Endometrium (tissue), 2 donors: ENCODE measurements around the gene FEM1C.

Experiments used
- FAIRE-seq: peaks from 2 replicates; lab custom pipeline; 2012; peaks lifted over from hg19 to GRCh38; lab: Jason Lieb, UNC
- donor health status: control.
- donor health status: control.

The FEM1C gene

DNA sequence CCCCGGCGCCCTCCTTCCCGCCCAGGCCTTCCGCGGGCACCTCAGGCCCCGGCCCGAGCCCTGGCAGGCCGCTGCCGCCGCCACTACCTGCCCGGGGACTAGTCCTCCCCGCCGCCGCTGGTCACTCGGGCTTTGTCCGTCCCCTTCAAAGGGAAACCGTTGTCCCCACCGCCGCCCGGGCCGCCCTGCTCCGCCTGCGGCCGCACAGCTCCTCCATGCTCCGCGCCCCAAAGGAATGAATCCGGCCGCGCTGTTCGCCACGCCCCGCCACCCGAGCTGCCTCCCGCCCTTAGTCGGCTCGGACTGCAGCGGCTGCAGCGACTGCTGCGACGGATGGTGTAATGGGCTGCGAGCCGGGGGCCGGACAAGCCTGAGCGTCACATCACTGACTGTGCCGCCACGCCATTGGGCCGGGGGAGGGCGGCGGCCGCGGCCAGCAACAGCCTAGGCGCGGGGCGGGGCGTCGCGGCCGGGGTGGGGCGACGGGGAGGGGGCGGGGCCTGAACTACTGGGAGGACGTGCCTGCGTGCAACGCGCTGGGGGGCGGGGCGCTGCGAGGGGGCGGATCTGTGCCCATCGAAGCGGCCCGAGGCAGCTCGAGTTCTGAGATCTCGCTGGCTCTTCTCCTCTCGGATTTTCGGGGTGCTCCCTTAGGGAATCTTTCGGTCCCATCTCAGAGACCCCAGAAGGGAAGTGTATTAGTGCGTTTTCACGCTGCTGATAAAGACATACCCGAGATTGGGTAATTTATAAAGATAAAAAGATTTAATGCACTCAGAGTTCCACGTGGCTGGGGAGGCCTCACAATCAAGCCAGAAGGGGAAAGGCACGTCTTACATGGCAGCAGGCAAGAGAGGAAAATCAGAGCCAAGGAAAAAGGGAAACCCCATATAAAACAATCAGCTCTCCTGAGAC is at the start of gene FEM1C:
FEM1C (minus strand) TSS at position 340 of the 915 bp plus-strand sequence. CDS start 1,282 bp downstream, outside the sequence.
- no peak for FAIRE-seq

DNA sequence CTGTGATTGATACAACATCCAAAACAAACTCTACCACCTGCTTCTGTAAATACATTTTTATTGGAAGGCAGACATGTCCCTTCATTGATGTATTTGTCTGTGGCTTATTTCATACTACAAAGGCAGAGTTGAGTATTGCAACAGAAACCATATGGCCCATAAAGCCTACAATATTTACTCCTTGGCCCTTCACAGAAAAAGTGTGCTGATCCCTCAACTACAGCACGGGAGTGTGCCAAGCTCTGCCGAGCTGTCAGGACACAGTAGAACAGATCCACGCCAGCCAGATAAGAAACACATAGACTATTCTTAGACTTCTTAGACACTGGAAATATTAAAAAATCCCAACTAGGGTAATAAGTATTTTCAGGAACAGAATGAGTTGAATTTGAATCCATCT is 44.5 kb upstream of the FEM1C start:
- no peak for FAIRE-seq

DNA sequence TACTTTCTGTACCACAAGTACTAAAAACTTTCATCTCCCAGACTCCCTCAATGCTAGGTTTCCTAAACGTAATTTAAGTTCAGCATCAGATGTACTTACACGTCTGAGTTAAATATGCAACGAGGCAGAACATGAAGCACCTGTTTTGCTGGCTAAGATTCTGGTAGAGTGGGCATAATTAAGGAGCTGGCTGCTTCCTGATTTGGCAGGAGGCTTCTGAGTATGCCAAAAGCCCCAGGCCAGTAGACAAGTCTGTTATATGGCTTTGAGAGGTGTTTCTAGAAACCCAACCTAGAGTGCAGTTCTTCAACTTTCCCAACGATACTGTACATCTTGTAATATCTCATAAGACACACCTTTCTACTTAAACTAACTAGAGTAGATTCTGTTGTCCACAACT is 44.1 kb upstream of the FEM1C start:
- no peak for FAIRE-seq

GRCh38 chr5:115586525-115587146 is 42.1 kb upstream of the FEM1C start:
- FAIRE-seq, result peak; percentile 63

DNA sequence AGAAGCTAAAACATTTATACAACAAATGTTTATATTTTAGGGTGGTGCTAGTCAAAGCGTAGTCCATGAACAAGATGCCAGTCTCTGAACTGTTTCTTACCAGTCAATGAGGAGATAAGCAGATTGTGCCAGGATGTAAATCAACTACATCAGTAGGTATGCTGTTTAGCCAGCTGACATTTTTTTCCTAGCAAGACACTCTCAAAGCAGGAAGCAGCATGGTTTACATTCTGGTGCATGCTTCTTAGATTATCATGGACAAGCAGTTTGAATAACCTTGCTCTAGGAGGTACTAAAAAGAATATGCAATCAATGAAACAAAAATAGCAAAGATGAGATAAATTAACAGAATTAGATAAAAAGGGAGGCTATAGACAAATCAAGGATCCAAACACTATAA is 40.7 kb upstream of the FEM1C start:
- no peak for FAIRE-seq

DNA sequence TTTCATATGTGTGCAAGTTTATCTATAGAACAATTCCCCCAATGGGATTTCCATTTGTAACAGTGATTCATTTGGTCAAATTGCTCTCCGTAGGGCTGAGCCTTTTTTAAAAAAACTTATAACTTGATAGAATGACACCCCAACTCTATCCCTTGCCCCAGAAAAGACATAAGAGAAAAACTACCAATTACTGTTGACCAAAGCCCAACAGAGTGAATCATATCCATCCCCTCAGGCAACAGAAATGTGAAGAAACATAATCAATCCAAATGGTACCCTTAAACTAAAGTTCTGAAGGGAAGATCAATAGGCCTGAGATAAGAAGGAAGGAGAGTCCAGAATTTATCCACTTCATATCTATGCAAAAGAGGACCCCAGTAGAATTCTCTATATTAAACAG is 39.9 kb upstream of the FEM1C start:
- FAIRE-seq, result no peak

DNA sequence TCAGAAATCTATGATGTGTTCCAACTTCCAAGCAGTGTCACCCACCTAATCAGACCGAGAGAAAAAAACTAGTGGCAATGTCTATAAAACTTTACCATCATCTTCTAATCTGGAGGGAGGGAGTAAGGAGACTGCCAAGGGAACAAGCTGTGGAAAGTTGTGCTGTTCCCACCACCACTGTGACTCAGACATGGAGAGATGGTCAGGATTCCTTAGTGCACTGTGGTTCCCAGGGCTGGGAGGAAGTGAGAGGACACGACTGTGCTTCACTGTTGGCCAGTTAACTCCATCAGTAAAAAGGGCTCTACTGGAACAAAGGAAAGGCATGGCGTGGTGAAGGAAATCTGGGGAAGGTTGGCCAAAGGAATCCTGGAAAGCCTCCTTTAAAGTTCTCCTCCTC is 38.9 kb upstream of the FEM1C start:
- no peak for FAIRE-seq

- FAIRE-seq, result no peak
These were observed 36.4 kb upstream of the FEM1C start for GRCh38 chr5:115580941-115581340.

GRCh38 chr5:115579747-115580173 is 35.2 kb upstream of the FEM1C start:
- no peak for FAIRE-seq

GRCh38 chr5:115579216-115579615 is 34.6 kb upstream of the FEM1C start:
- FAIRE-seq, result no peak

GRCh38 chr5:115578657-115579056 is 34.1 kb upstream of the FEM1C start:
- no peak for FAIRE-seq

DNA sequence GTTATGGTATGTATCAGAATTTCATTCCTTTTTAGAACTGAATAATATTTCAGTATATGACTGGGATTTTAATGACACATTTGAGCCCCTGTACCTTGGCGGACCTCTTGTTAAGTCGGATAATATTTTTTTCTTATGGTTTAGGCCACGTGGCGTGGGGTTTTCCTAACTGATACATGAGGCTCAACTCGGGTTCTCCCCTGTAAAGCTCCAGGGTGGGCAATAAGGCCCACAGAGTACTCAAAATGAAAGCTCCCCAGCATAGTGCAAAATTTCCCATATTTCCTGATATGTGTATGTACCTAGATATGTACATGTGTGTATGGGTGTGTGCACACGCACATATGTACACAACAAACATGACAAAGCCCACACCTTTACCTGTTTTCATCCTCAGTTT is 33.2 kb upstream of the FEM1C start:
- no peak for FAIRE-seq

- no peak for FAIRE-seq
These were observed 32.8 kb upstream of the FEM1C start for GRCh38 chr5:115577329-115577728.

DNA sequence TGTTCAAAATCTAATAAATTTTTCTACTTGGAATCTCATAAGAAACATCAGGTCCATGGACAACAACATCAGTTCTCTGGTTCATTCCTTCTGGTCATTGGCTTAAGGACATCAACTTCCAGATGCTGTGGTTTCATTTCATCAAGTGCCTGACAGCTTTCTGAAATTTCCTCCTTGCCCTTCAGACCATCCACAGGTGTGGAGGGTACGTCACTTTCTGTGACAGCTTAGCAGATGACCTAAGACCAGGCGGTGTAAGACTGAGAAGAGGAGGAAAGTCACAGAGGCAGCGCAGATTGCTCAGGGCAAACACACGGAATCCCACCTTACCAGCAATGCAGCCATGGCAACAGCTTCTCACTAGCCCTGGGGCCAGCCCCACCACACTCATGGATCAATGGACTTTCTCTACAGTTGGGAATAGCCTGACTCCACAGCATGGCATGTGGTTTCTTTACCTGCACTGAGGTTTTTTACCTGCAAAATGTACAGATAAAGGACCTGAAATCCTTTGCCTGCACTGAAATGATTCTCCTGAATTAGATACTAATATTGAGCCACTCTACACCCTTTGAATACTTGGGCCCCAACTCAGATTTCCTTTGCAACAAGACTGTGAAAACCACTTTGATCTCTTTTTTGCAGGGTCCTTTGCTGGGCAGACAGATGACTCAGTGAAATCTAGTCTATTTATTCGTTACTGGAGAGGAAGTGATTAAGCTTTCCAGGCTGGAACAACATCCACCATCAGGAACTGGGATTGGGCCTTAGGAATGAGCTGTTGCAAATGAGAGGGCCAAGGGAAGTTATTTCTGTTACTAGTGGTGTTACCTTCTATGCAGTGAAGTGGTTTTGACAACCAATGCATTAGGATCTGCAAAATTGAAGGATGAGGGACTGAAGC is 30.8 kb upstream of the FEM1C start:
- no peak for FAIRE-seq

DNA sequence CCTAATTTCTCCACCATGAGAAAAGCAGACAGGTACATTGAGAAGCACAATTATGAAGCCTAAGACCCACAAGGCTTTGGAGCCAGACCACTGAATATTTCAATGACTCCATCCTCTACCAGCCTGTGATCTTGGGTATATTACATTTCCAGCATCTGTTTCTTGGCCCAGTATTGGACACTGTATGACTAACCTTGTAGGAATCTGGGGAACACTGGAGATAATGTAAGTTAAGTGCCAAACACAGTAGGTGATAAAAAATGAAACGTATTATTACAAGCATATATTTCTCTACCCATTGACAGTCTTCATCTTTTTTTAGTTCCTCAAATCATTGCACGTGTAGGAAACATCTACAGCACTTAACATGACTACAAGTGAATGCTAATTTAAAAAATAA is 28.6 kb upstream of the FEM1C start:
- no peak for FAIRE-seq

- FAIRE-seq, result no peak
These were observed 26.9 kb upstream of the FEM1C start for GRCh38 chr5:115571441-115571878.

DNA sequence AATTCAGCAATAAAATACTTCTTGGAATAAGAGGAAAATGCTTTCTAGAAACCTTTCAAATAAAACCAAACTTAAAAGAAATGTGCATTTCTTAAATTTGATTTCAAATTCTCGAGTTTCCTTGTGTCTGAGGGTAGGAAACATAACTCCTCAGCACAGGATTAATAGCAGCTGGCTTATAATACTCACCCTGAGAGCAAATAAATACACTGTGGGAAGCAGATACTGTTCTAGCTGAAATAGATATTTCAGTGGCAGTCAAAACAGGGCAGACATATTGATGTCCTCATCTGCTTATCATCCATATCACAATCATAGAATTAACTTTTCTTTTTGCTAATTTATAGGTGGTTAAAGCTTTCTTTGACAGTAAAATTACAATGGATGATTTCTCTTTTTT is 24.1 kb upstream of the FEM1C start:
- no peak for FAIRE-seq

DNA sequence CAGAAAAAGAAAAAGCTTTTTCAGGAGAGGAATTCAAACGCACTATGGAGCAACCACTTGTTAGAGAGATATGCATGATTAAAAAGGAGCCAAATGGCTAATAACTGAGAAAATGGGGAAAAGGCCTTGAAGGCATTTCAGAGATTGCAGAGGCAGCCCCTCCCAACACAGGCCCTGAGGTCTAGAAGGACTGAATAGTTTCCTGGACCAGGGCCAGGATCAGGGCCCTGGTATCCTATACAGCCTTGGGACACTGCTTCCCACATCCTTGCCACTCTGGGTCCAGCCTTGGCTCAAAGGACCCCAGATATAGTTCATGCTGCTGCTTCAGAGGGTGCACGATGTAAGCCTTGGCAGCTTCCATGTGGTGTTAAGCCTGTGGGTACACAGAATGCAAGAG is 20.7 kb upstream of the FEM1C start:
- FAIRE-seq, result no peak

DNA sequence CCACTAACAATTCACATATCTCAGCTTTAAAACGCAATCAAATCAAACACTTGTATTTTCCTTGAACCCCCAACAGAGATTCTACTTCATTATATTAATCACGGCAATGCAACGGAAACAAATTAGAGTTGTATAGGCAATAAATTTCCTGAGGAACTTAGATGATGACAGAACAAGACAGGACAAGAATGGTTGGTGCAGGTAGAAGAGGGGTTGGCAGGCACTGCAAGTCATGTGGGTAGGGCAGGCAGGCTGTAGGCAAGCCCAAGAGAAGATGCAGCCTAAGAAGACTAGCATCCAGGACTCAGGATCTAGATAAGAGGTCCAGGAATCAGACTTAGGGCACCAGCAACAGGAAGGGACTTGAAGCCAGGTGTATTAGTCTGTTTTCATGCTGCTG is 16.6 kb upstream of the FEM1C start:
- no peak for FAIRE-seq

DNA sequence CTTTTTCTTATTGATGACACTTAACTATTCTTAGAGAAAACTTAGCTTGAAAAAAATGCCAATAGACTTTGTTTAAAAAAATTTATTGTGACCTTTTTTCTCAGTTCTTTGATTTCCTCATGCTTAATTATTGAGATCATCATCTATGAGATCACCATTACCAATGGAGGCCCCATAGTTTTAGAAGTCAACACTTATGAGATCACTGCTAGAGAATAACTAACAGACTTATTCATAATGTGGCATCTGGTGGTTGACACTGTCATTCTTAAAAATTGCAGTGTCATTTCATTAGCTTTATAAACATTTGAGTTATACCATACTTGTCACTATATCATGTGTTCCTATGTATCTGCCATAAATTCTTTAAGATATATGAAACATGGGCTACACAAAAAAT is 14.9 kb upstream of the FEM1C start:
- no peak for FAIRE-seq

GRCh38 chr5:115558388-115558956 is 13.9 kb upstream of the FEM1C start:
- no peak for FAIRE-seq
